ENCODE data around the gene GIMAP6.

The GIMAP6 gene

DNA sequence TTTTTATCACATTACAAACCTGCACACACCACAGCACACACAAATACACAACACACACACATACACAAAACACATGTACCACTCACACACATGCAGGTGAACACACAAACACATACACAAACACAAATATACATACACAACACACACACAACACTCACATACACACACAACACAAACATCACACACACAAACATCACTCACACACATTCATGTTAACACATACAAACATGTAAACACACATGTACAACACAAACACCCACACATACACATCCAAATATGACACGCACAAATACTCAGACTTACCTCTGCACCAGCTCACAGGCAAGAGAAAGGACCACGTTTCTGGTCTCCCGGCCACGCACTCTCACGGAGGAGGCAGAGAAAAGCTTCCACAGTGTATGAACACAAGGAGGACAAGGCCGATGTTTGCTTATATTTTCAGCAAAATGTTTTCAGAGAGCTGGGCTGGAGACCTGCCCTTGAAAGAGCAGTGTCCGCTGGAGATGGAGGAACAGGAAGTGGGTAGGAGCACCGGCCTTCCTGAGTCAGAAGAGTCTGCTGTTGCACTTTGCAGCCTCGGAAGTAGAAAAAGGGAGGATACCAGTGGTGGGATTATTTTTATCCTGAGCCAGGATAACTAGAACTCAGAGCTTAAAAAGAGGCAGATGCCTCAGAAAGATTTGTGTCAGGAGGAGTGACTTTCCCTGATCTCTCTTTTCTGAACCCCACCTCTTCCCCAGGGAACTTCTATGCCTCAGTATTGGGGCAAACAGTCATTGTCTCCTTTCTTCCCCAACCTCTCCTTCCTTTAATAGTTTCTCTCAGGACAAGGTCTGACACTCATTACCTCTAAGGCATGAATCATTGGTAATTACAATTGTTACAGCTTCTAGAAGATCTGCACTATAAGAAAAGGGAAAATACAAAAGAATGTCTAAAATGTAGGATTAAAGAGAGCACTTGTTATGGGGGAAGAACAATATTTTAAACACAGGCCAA lies at the start of gene GIMAP6:
GIMAP6 (minus strand) TSS at position 520 of the 999 bp plus-strand sequence. CDS start 2,243 bp downstream, outside the sequence.
- TF ChIP-seq GATA2 (IDR thresholded peaks at IDR 0.05; ENCODE audit: low read depth, low read length) (no peak), GATA3 (IDR thresholded peaks at IDR 0.05; ENCODE audit: low read depth, low read length) (no peak)

DNA sequence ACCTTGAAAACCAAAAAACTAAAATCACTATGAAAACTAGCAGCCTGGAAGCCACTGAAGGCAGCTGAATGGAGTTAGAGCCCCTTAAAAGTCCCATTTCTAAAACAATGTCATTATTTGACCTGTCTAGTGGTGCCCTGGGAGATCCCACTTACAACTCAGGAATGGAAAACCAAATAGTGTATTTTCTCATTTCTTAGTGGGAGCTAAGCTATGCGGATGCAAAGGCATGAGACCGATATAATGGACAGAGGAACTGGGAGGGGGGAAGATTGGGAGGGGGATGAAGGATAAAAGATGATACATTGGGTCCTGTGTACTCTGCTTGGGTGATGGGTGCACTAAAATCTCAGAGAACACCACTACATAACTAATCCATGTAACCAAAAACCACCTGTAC lies 43.5 kb upstream of the GIMAP6 start:
- TF ChIP-seq GATA3 (IDR thresholded peaks at IDR 0.05; ENCODE audit: low read depth, low read length) (no peak), GATA2 (IDR thresholded peaks at IDR 0.05; ENCODE audit: low read depth, low read length) (no peak)

DNA sequence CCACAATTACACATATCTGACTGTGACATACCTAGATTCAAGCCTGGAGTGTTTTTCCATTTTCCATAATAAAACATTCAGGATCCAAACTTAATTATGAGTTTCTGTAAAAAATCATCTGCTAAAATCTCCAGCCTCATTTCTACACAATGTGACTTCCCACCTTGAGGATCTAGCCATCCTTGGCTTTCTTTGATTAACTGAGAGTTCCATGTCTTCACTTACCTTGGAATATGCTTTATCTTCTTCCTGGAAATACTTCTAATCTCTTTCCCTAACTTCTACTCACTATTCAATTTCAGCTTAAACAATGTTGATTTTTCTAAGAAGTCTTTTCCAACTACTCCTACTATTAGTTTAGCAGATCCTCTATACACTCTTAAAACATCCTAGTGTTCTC lies 36.8 kb upstream of the GIMAP6 start:
- TF ChIP-seq GATA2 (IDR thresholded peaks at IDR 0.05; ENCODE audit: low read depth, low read length): no peak
- no peak for TF ChIP-seq GATA3 (IDR thresholded peaks at IDR 0.05; ENCODE audit: low read depth, low read length)

GRCh38 chr7:150668472-150668911 lies 36.3 kb upstream of the GIMAP6 start:
- TF ChIP-seq GATA3 (IDR thresholded peaks at IDR 0.05; ENCODE audit: low read depth, low read length) (no peak), GATA2 (IDR thresholded peaks at IDR 0.05; ENCODE audit: low read depth, low read length) (no peak)

DNA sequence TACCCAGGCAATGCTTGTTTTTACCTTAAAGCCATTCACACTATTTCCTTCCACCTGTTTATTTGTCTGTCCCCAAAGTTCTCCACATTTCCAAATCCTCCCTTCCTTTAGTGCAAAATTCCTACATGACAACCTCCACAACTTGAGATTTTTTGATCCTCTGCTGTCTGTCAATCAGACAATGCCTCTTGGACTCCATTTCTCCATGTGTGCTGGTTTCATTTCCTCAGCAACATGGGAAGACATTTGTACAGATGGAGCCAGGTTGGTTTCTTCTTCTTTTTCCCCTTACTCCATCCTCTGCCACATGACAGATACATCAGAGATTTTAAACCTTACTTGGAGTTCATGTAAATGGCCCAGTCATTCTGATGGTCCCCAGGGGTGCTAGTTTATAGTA lies 34.2 kb upstream of the GIMAP6 start:
- TF ChIP-seq GATA2 (IDR thresholded peaks at IDR 0.05; ENCODE audit: low read depth, low read length) (no peak), GATA3 (IDR thresholded peaks at IDR 0.05; ENCODE audit: low read depth, low read length) (no peak)

DNA sequence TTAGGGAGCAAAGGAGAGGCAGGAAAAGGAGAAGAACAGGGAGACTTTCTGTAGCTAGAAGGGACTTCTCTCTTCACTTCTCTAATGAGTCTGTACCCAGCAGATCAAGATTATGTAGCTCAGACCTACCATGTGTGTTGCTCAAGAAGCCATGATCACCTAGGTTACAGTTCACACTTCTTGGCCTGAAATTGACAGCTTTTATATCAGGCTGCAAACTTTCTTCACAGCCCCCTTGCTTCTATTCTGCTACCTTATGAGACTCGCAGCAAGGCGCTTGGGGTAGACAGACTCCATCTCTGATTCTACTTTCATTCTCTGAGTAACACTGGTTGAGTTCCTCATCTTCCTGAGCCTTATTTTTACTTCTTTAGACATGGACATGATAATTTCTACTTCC lies 33.7 kb upstream of the GIMAP6 start:
- no peak for TF ChIP-seq GATA2 (IDR thresholded peaks at IDR 0.05; ENCODE audit: low read depth, low read length)
- TF ChIP-seq GATA3 (IDR thresholded peaks at IDR 0.05; ENCODE audit: low read depth, low read length): no peak

DNA sequence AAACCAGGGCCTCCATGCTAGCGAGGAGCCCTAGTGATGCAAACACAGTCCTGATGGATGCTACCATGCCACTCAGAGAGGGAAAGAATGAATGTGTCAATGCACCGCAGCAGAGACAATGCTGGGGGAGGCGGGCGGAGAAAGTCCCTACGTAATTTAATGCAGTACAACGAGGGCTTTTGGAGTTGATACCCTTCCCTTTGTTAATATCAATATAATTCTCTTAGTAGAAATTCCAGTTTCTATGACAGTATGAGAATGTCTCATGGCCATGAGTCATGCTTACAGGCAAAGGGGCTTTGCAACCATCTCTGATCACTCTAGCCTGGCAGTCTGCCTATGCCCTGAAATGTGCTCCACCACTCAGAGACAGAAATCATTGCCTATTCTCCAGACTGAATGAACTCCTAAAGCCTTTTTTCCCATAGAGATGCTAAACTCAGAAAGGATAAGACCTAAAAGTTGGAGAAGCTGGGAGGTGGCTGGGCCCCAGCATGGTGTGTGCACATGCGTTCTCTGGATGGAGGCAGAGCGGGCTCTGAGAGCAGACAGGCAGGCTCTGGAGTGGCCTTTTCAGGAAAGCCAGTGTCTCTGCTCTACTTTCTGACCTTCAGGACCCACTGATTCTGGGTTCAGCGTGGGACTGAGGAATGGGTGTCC lies 33.0 kb upstream of the GIMAP6 start:
- no peak for TF ChIP-seq GATA2 (IDR thresholded peaks at IDR 0.05; ENCODE audit: low read depth, low read length)
- no peak for TF ChIP-seq GATA3 (IDR thresholded peaks at IDR 0.05; ENCODE audit: low read depth, low read length)

GRCh38 chr7:150663802-150664494 lies 31.8 kb upstream of the GIMAP6 start:
- TF ChIP-seq GATA2 (IDR thresholded peaks at IDR 0.05; ENCODE audit: low read depth, low read length) (no peak), GATA3 (IDR thresholded peaks at IDR 0.05; ENCODE audit: low read depth, low read length) (no peak)

DNA sequence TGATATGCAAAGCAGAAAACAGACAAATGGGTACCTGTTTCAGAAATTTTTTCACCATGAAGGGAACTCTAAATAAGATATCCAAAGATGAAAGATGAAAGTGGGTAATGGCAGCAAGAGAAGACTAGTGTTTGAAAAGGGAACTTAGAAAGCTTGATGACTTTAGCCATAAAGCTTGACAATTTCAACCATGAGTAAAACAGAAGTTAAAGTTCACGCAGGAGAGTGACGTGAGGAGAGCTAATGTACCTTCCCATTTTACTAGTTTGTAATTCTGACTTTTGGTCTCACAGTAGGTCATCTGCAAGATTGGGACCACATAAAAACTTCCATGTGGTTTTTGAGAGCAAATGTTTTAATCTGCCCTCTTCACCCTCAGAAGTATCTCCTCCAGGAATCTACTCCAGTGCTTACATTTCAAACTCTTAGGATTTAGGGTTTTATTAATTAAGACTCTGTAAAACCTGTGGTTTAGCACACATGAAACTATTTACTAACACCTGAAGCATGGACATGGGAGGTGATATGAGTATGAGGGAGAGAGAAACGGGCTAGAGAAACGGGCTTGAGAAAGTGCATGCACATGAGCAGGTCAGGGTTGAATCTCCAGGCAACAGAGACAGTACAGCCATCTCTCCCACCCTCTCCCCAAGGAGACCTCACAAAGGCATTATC lies 28.9 kb upstream of the GIMAP6 start:
- TF ChIP-seq GATA3 (IDR thresholded peaks at IDR 0.05; ENCODE audit: low read depth, low read length): no peak
- TF ChIP-seq GATA2 (IDR thresholded peaks at IDR 0.05; ENCODE audit: low read depth, low read length): no peak

DNA sequence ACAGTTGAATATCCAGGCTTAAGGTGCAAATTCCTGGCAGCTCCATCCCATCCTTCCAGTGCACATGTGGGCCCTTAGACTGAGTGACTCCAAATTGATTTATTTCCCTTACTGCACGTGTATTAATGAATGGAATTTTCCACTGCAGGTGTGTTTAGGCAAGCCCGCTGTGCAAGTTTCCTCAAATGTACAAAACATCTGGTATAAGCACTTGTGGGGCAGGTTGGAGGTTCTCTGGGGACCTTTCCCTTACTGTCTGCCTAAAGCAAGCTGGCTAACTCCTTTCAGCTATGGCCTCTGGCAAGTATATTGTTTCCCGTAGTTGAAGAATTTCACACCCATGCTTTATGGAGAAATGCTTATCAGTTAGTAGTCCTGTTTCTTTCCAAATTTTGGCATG lies 25.3 kb upstream of the GIMAP6 start:
- no peak for TF ChIP-seq GATA3 (IDR thresholded peaks at IDR 0.05; ENCODE audit: low read depth, low read length)
- TF ChIP-seq GATA2 (IDR thresholded peaks at IDR 0.05; ENCODE audit: low read depth, low read length): no peak

- TF ChIP-seq GATA2 (IDR thresholded peaks at IDR 0.05; ENCODE audit: low read depth, low read length) (no peak), GATA3 (IDR thresholded peaks at IDR 0.05; ENCODE audit: low read depth, low read length) (no peak)
These were observed 23.9 kb upstream of the GIMAP6 start for GRCh38 chr7:150656047-150656446.

GRCh38 chr7:150654692-150655091 lies 22.5 kb upstream of the GIMAP6 start:
- TF ChIP-seq GATA2 (IDR thresholded peaks at IDR 0.05; ENCODE audit: low read depth, low read length) (no peak), GATA3 (IDR thresholded peaks at IDR 0.05; ENCODE audit: low read depth, low read length) (no peak)

GRCh38 chr7:150649080-150649385 lies 16.8 kb upstream of the GIMAP6 start:
- TF ChIP-seq GATA3 (IDR thresholded peaks at IDR 0.05; ENCODE audit: low read depth, low read length) (no peak), GATA2 (IDR thresholded peaks at IDR 0.05; ENCODE audit: low read depth, low read length) (no peak)

All from SH-SY5Y (cell line).